GM21529 (cell line): ENCODE data around the gene GPC2.
"Not testable (repeated sequence)": the region's sequence is repeated elsewhere in the genome, so short reads cannot be mapped to it uniquely, and the experiment has no call there.

ENCODE experiments used
- ATAC-seq: cut with Tn5 transposase; IDR thresholded peaks from one replicate; pipeline ENCODE4 v1.9.1; 2021; ENCODE audit not compliant: unreplicated experiment

GPC2 gene

GRCh38 chr7:100153708-100154535 is 23.3 kb downstream of the GPC2 start:
- ATAC-seq = no peak

- no peak for ATAC-seq
Observed at GRCh38 chr7:100152937-100153666, 24.1 kb downstream of the GPC2 start.

- ATAC-seq = no peak
Observed at GRCh38 chr7:100152404-100152803, 24.8 kb downstream of the GPC2 start.

- peak; percentile 98 for ATAC-seq
Observed at GRCh38 chr7:100148559-100149328, 28.4 kb downstream of the GPC2 start, which contains the start of gene LAMTOR4. LAMTOR4 (plus strand) TSS chr7:100148918; CDS start chr7:100148973, 55 bp downstream.

GRCh38 chr7:100148225-100148558 is 29.0 kb downstream of the GPC2 start:
- no peak for ATAC-seq

GRCh38 chr7:100147278-100147677 is 29.9 kb downstream of the GPC2 start:
- ATAC-seq = no peak

GRCh38 chr7:100146350-100146749 is 30.8 kb downstream of the GPC2 start:
- not testable (repeated sequence) for ATAC-seq

GRCh38 chr7:100142461-100142860 is 34.7 kb downstream of the GPC2 start:
- ATAC-seq = no peak

GRCh38 chr7:100141555-100141949 is 35.6 kb downstream of the GPC2 start:
- ATAC-seq = no peak

GRCh38 chr7:100137851-100138760 is 39.1 kb downstream of the GPC2 start:
- no peak for ATAC-seq

- peak; percentile 65 for ATAC-seq
Observed at GRCh38 chr7:100132697-100133151, 44.5 kb downstream of the GPC2 start.

- no peak for ATAC-seq
Observed at GRCh38 chr7:100132126-100132525, 45.1 kb downstream of the GPC2 start.

GRCh38 chr7:100130608-100131453 is 46.4 kb downstream of the GPC2 start:
- ATAC-seq = no peak

GRCh38 chr7:100130220-100130607 is 47.0 kb downstream of the GPC2 start:
- ATAC-seq = not testable (repeated sequence)

GRCh38 chr7:100128637-100128963 is 48.6 kb downstream of the GPC2 start:
- no peak for ATAC-seq

GRCh38 chr7:100127866-100128636 is 49.1 kb downstream of the GPC2 start:
- ATAC-seq = no peak

GRCh38 chr7:100126931-100127865 is 50.0 kb downstream of the GPC2 start, which contains the start of gene MBLAC1:
MBLAC1 (plus strand) TSS chr7:100126967; CDS start chr7:100127396, 429 bp downstream.
- ATAC-seq = peak; percentile 75
